Measurements from ENCODE around the gene USP3. TPM values are rescaled to one million over a fixed set of nuclear protein-coding genes. Genes with fewer than 3 reads are reported as not detected.

USP3 gene
- total RNA-seq, 2 donors from 2014 or later: 20.1 to 27.4 TPM

Other genes starting within 250 kb of the USP3 start
- 10 to 100 TPM in 1 of 2 donors, 1 to 10 TPM in 1; 9.6 to 11.8 TPM for gene APH1B, start 227.0 kb upstream of the USP3 start, total RNA-seq
- gene CA12, start 122.7 kb upstream of the USP3 start, total RNA-seq: 1 to 10 TPM; 2.3 to 5.4 TPM
- gene FBXL22, start 92.8 kb downstream of the USP3 start, total RNA-seq: 10 to 100 TPM; 14.9 to 24.2 TPM

Measured in left cardiac atrium (tissue), 2 donors.